GM18520 (cell line): ENCODE data around the gene TAF1C.
"Not testable (repeated sequence)": the region's sequence is repeated elsewhere in the genome, so short reads cannot be mapped to it uniquely, and the experiment has no call there.

Experiments
- ATAC-seq: cut with Tn5 transposase; IDR thresholded peaks from one replicate; pipeline ENCODE4 v1.9.1; 2021; ENCODE audit not compliant: unreplicated experiment

The TAF1C gene, protein sequence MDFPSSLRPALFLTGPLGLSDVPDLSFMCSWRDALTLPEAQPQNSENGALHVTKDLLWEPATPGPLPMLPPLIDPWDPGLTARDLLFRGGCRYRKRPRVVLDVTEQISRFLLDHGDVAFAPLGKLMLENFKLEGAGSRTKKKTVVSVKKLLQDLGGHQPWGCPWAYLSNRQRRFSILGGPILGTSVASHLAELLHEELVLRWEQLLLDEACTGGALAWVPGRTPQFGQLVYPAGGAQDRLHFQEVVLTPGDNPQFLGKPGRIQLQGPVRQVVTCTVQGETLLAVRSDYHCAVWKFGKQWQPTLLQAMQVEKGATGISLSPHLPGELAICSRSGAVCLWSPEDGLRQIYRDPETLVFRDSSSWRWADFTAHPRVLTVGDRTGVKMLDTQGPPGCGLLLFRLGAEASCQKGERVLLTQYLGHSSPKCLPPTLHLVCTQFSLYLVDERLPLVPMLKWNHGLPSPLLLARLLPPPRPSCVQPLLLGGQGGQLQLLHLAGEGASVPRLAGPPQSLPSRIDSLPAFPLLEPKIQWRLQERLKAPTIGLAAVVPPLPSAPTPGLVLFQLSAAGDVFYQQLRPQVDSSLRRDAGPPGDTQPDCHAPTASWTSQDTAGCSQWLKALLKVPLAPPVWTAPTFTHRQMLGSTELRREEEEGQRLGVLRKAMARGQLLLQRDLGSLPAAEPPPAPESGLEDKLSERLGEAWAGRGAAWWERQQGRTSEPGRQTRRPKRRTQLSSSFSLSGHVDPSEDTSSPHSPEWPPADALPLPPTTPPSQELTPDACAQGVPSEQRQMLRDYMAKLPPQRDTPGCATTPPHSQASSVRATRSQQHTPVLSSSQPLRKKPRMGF

GRCh38 chr16:84186685-84187437 is at the start of gene TAF1C:
Gene TAF1C, minus strand, starts transcription at chr16:84187057. Its CDS starts 2,069 bp downstream, at chr16:84184988.
- ATAC-seq = peak; percentile 88

DNA sequence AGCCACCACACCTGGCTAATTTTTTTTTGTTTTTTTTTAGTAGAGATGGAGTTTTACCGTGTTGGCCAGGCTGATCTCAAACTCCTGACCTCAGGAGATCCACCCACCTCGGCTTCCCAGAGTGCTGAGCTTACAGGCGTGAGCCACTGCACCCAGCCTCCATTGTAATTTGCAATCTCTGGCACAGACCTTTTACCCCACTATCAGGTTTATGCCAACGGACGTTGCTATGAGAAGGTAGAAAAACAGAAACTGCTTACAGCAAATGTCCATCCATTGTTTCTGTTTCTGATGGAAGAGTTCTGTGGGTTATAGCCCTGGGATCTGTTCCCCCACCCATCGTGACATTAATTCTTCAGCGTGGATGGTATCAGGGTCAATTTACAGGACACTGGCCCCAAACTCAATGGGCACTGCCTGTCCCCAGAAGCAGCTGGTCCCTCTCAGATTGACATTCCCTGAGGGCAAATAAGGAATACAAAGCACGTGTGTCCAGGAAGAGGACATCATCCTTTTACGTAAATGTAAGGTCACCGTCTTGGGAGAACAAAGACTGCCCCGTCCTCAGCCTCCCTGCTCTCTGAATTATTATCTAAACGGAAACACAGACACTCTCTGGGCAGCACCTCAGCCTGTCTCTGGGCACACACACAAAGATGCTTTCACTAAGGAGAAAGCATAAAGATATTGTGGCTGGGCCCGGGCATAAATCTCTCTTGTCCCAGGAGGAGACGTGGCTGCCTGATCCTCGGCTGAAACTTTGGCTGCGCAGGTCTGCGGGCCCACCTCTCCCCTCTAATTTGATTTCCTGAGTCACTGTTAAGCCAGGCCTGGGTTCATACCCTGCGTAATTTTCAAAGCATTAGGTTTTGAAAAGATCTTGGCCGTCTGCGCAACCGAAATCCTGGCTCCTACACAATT is 47.7 kb upstream of the TAF1C start:
- ATAC-seq = no peak

- no peak for ATAC-seq
Measured at GRCh38 chr16:84233748-84234147, 46.9 kb upstream of the TAF1C start.

DNA sequence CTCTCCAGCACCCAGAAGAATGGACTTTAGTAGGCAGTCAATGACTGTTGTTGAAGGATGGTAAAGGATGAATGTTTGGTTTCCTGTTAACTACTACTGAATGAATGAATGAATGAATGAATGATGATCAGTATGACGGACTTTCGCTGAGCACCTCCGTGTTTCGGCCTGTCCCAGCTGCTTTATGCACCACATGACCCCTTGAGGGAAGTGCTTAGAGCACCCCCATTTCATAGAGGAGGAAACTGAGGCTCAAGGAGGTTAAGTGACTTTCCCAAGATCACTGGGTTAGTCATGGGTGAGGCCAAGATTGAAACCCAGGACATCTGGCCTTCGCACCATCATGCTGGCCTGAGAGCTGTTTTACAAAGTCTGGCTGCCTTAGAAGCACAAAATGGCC is 46.1 kb upstream of the TAF1C start:
- ATAC-seq = no peak

- ATAC-seq = no peak
Measured at GRCh38 chr16:84232060-84232459, 45.2 kb upstream of the TAF1C start.

GRCh38 chr16:84229471-84229870 is 42.6 kb upstream of the TAF1C start:
- no peak for ATAC-seq

- ATAC-seq = no peak
Measured at GRCh38 chr16:84228256-84228838, 41.5 kb upstream of the TAF1C start.

DNA sequence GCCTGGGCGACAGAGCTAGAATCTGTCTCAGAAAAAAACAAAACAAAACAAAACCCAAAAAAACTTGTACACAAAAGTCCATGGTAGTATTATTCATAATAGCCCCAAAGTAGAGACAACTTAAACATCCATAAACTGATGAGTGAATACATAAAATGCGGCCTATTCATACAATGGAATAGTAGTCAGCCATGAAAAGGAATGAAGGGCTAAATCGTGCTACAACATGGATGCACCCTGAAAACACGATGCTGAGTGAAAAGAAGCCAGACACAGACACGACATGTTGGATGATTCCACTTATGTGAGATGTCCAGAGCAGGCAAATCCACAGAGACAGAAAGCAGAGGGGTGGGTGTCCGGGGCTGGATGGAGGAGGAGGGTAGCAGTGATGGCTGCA is 40.7 kb upstream of the TAF1C start:
- no peak for ATAC-seq

DNA sequence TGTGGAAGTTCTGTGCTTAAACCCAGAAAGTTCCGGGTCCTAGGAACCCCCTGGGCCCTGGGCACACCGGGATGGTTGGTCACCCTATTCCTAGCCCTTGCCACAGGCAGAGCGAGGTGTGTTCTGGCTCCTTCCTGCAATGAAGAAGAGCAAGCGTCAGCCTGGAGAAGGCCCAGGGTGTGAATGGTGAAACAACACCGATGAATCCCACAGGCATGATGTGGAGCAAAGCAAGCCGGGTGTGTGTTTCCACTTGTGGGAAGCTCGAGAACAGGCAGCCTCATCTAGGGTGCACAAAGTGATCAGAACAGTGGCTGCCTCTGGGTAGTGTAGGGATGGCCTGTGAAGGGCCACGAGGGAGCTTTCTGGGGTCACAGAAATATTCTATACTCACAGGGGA is 39.2 kb upstream of the TAF1C start:
- no peak for ATAC-seq

DNA sequence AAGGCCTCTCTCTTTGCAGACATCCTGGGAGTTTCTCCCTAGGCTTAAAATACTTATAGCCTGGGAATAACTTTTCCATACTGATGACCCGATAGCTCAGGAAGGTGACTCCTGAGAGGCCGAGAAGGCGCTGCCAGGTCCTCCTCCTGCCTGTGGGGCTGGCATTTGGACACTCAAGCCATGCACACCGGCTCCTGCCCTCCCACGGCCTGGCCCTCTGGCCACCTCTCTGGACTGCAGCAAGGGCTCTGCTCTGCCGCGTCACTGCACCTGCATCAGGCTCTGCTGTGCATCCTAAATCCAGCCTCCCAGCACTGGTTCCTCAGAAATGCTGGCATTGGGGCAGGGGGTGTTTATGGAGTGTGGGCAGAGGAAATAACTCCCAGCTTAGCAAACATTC is 38.7 kb upstream of the TAF1C start:
- ATAC-seq = no peak

GRCh38 chr16:84225126-84225525 is 38.3 kb upstream of the TAF1C start:
- ATAC-seq = no peak

DNA sequence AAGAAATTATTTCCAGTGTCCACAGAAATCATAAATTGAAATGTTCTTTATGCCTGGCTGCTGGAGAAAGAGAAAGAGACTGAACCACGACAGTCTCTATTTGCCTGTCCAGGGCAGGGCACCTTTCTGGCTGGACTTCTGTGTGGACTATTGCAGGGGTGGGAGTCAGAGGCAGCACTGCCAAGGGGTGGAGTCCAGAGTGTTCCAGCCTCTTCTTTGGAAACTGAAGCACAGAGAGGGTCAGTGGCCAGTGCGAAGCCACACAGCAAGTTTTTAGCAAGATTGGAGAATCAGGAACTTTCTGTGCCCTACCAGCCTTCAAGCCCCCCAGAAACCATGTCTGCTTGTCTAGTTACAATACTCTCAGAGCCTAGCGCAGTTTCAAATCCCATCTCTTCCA is 37.7 kb upstream of the TAF1C start:
- ATAC-seq = no peak

GRCh38 chr16:84223456-84223855 is 36.6 kb upstream of the TAF1C start:
- ATAC-seq = no peak

- no peak for ATAC-seq
Measured at GRCh38 chr16:84220851-84221250, 34.0 kb upstream of the TAF1C start.

GRCh38 chr16:84218956-84219355 is 32.1 kb upstream of the TAF1C start:
- no peak for ATAC-seq

- no peak for ATAC-seq
Measured at GRCh38 chr16:84218176-84218823, 31.4 kb upstream of the TAF1C start.

DNA sequence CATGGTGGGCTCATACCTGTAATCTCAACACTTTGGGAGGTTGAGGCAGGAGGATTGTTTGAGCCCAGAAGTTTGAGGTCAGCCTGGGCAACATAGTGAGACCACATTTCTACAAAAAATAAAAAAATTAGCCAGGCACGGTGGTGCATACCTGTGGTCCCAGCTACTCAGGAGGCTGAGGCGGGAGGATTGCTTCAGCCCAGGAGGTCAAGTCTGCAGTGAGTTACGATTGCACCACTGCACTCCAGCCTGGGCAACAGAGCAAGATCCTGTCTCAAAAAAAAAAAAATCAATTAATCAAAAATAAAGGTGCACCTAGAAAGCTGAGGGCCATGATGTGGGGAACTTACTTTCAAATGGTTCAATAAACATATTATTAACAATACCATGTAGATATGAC is 29.3 kb upstream of the TAF1C start:
- ATAC-seq = not testable (repeated sequence)

GRCh38 chr16:84215531-84215930 is 28.7 kb upstream of the TAF1C start:
- ATAC-seq = no peak

DNA sequence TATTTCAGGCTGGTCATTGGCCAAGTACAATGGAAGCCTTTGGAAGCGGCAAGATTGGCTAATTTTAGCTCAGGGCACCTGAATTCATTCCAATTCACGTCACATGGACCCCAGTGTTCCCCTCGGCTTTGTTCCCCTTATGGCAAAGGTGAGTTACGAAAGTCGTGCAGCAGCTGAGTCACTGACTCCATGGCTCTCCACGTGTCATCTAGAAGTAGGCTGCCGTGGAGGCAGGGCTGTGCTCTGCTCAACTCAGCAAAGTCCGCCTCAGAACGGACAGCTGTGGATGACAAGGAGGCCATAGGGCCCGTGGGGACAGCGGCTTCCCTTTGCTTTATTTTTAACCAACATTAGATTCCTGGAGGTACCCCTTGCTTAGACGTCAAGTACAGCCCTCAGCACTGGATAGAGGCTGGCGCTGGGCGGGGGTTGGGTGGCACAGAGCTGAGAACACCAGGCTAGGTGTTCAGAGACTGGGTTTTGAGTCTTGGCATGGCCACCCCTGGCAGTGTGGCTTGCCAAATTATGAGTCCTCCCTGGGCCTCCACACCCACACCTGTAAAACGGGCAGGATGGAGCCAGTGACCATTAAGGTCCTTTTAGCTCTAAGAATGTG is 27.7 kb upstream of the TAF1C start:
- ATAC-seq = no peak
